HG03045 (cell line): Measurements from ENCODE around the gene CRCP.
"Not testable (repeated sequence)": the region's sequence is repeated elsewhere in the genome, so short reads cannot be mapped to it uniquely, and the experiment has no call there.

Experiments
- ATAC-seq: cut with Tn5 transposase; IDR thresholded peaks from one replicate; pipeline ENCODE4 v1.9.1; 2021; ENCODE audit warnings: mild to moderate bottlenecking, moderate library complexity; ENCODE audit not compliant: unreplicated experiment

Gene CRCP

GRCh38 chr7:66114743-66115649 is at the start of gene CRCP:
Gene CRCP (plus strand): TSS chr7:66114847. CDS start chr7:66114963, 116 bp downstream.
- peak; percentile 86 for ATAC-seq

- no peak for ATAC-seq
Measured at GRCh38 chr7:66069732-66070131, 44.9 kb upstream of the CRCP start.

DNA sequence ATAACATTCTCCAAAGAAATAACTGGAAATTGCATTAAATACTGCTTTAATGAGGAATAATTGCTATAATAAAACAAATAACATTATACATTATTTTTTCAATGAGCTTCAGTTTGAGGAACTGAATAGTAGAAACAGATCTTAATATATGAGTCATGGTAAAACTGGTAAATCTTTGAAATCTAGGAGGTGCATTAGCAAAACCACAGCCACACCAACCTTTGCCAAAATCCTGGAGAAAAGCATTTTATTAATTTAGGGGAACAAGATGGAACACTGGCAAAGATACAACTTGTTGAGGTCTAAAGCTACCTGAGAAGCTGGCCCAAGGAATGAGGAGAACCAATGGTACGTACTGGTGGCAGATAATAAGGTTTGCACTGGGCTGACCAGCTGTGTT is 44.4 kb upstream of the CRCP start:
- ATAC-seq: no peak

DNA sequence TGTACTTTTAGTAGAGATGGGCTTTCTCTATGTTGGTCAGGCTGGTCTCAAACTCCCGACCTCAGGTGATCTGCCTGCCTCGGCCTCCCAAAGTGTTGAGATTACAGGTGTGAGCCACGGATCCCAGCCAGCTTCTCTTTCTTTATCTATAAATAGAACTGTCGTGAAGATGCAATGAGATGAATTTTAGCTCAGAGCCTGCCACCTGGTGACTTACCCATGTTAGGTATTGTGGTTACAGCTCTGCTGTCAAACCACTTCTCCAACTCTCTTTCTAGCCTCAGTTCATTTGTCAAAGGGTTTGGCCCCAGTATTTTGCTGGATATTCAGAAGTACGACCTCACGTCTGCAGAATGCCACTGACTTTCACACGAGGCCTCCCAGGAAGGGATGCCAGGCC is 42.4 kb upstream of the CRCP start:
- not testable (repeated sequence) for ATAC-seq

GRCh38 chr7:66075590-66076461 is 38.8 kb upstream of the CRCP start, which contains the start of gene ASL:
Gene ASL (plus strand): TSS chr7:66075819. CDS start chr7:66076082, 263 bp downstream.
- peak; percentile 100 for ATAC-seq

GRCh38 chr7:66076462-66077329 is 38.0 kb upstream of the CRCP start:
- no peak for ATAC-seq

GRCh38 chr7:66078067-66078466 is 36.6 kb upstream of the CRCP start:
- ATAC-seq: no peak

GRCh38 chr7:66082083-66082482 is 32.6 kb upstream of the CRCP start:
- ATAC-seq: no peak

DNA sequence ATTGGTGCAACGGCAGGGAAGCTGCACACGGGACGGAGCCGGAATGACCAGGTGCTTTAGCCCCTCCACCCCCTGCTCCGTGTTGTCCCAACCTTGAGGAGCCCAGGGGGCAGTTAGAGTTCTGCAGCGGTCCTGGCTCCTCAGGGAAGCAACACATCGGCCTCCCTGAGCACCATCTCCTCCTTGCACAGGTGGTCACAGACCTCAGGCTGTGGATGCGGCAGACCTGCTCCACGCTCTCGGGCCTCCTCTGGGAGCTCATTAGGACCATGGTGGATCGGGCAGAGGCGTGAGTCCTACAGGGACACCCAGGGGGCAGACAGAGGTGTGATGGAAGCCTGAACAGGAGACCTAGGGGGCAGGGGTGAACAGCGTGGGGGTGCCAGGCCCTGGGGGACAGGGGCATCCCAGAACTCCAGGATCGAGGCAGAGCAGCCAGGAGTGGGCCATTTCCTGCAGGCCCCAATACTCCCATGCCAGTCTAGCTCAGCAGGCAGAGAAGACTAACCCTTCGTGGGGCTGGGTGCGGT is 31.7 kb upstream of the CRCP start:
- no peak for ATAC-seq

DNA sequence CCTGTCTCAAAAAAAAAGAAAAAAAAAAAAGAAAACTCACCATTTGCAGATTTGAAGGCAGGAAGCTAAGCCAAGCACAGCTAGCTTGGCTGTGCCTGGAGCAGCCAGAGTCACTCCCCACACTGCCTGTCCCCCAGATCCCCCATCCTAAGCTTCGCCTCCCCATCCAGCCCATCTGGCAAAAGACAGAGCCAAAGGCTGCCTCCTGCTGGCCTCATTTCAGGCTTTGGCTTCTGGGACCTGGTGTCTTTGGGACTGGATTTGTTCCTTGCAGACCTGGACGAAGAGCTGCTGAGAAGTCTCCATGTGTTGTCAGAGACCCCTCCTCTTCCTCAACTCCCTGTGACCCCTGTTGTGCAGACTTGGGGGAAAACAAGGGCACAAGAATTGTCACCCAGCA is 31.0 kb upstream of the CRCP start:
- ATAC-seq: no peak

GRCh38 chr7:66088861-66089838 is 25.5 kb upstream of the CRCP start:
- ATAC-seq: no peak

GRCh38 chr7:66092654-66093053 is 22.0 kb upstream of the CRCP start:
- ATAC-seq: no peak

GRCh38 chr7:66095010-66095409 is 19.6 kb upstream of the CRCP start:
- ATAC-seq: no peak

DNA sequence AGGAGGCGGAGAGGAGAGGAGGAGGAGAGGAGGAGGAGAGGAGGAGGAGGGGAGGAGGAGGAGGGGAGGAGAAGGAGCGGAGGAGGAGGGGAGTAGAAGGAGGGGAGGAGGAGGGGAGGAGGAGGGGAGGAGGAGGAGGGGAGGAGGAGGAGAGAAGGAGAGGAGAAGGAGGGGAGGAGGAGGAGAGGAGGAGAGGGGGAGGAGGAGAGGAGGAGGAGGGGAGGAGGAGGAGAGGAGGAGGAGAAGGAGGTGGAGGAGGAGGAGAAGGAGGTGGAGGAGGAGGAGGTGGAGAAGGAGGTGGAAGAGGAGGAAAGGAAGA is 15.5 kb upstream of the CRCP start:
- ATAC-seq: no peak

DNA sequence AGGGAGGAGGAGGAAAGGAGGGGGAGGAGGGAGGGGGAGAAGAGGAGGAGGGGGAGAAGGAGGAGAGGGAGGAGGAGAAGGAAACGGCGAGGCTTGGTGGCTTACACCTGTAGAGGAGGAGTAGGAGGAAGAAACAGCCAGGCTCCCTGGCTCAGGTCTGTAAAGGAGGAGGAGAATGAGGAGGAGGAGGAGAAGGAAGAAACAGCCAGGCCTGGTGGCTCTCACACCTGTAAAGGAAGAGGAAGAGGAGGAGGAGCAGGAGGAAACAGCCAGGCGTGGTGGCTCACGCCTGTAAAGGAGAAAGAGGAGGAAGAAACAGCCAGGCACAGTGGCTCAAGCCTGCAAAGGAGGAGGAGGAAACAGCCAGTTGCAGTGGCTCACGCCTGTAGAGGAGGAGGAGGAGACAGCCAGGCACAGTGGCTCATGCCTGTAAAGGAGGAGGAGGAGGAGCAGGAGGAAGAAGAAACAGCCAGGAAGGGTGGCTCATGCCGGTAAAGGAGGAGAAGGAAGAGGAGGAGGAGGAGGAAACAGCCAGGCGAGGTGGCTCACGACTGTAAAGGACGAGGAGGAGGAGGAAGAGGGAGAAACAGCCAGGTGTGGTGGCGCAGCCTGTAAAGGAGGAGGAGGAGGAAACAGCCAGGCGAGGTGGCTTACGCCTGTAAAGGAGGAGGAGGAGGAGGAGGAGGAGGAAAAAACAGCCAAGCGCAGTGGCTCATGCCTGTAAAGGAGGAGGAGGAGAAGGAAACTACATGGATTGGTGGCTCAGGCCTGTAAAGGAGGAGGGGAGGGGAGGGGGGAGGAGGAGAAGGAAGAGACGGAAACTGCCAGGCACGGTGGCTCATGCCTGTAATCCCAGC is 14.9 kb upstream of the CRCP start:
- peak; percentile 60 for ATAC-seq

GRCh38 chr7:66100408-66101050 is 14.1 kb upstream of the CRCP start:
- no peak for ATAC-seq

DNA sequence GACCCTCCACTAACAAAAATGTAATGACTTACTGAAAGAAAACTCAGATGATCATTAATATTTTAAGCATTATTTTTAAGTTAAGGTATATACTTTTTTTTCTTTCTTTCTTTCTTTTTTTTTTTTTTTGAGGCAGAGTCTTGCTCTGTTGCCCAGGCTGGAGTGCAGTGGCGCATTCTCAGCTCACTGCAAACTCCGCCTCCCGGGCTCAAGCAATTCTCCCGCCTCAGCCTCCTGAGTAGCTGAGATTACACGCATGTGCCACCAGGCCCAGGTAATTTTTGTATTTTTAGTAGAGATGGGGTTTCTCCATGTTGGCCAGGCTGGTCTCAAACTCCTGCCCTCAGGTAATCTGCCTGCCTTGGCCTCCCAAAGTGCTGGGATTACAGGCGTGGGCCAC is 12.5 kb upstream of the CRCP start:
- ATAC-seq: not testable (repeated sequence)

- ATAC-seq: not testable (repeated sequence)
Measured at GRCh38 chr7:66103994-66104393, 10.7 kb upstream of the CRCP start.
